A549 (cell line): ENCODE measurements around the gene KDM8. TPM values are rescaled to one million over a fixed set of nuclear protein-coding genes. Genes with fewer than 3 reads are reported as not detected.
A peak's percentile ranks its signal among the peaks of the same experiment; 100 is the strongest.

ENCODE experiments used
- ATAC-seq, 2 experiments: fragments of 200-7000 bp in 1 of 2; fragments of >200 bp in 1 of 2; cut with Nextera tagmentation in 1 of 2; cut with Tn5 transposase in 1 of 2; 3 replicates each; pipeline versions ENCODE4 v1.8.0 to v1.9.1; 2018 to 2020; ENCODE audit warnings: mild to moderate bottlenecking in 1 of 2, moderate library complexity in 1 of 2
- CTCF ChIA-PET: fragments of 300-600 bp; sonication (Branson Sonifier 250); formaldehyde crosslinking; extraction: SDS; loops from one replicate; lab custom pipeline; 2021; ENCODE audit warnings: antibody characterized with exemption, inconsistent platforms; lab: Yijun Ruan, JAX
- POLR2A ChIA-PET: fragments of 350-600 bp; formaldehyde crosslinking; extraction: SDS; loops from one replicate; lab custom pipeline; 2021; ENCODE audit warnings: antibody characterized with exemption, inconsistent platforms; lab: Yijun Ruan, JAX
- DNase-seq, 2 experiments: peaks; one replicate each; pipeline versions ENCODE4 v3.0.0 to v3.0.0-alpha.2; 2011 to 2016; ENCODE audit warnings: low read depth in 1 of 2, low spot score in 1 of 2
- FAIRE-seq: peaks from 2 replicates; lab custom pipeline; 2011; peaks lifted over from hg19 to GRCh38; lab: Jason Lieb, UNC
- H3K27ac ChIP-seq, 2 experiments: fragments of >200 bp; sonication (Bioruptor Twin); formaldehyde crosslinking; 3 replicates each; pipeline ENCODE4 v1.5.1; 2016 to 2017
- H3K4me1 ChIP-seq: fragments of >200 bp; sonication (Bioruptor Twin); formaldehyde crosslinking; 3 replicates; pipeline ENCODE4 v1.6.1; 2016
- H3K4me2 ChIP-seq: fragments of >200 bp; sonication (Bioruptor Twin); formaldehyde crosslinking; 3 replicates; pipeline ENCODE4 v1.6.1; 2016
- H3K4me3 ChIP-seq: fragments of >200 bp; sonication (Bioruptor Twin); formaldehyde crosslinking; 3 replicates; pipeline ENCODE4 v1.5.1; 2016
- H3K9me3 ChIP-seq: fragments of >200 bp; sonication (Bioruptor Twin); formaldehyde crosslinking; 3 replicates; pipeline ENCODE4 v1.6.1; 2016
- ATOH8 ChIP-seq: fragments of 250-450 bp; sonication (Bioruptor Pico); IDR thresholded peaks from 2 replicates; pipeline ENCODE4 v1.5.0; 2020; ENCODE audit warnings: low read depth, mild to moderate bottlenecking, moderate library complexity
- BHLHE40 ChIP-seq: IDR thresholded peaks from 2 replicates; pipeline ENCODE4 v1.6.1; 2012; ENCODE audit warnings: low read depth, low read length, inconsistent platforms
- CBX2 ChIP-seq: fragments of 200-600 bp; sonication (generic); IDR thresholded peaks from 2 replicates; pipeline ENCODE4 v1.6.1; 2016; ENCODE audit warnings: low read depth, mild to moderate bottlenecking, borderline replicate concordance
- CHD2 ChIP-seq: fragments of 150-350 bp; IDR thresholded peaks from 2 replicates; pipeline ENCODE4 v1.6.1; 2014; ENCODE audit warnings: low read length; ENCODE audit not compliant: partially characterized antibody
- FOSL2 ChIP-seq, 2 experiments: fragments of 450-650 bp in 1 of 2; fragments of >200 bp in 1 of 2; sonication (Bioruptor Twin) in 1 of 2; formaldehyde crosslinking; IDR thresholded peaks; 2 replicates each; pipeline versions ENCODE4 v1.5.0 to v1.6.1; 2016 to 2020; ENCODE audit warnings: mild to moderate bottlenecking in 1 of 2, moderate library complexity in 1 of 2
- FOXS1 ChIP-seq: fragments of 250-450 bp; sonication (Bioruptor Pico); IDR thresholded peaks from 2 replicates; pipeline ENCODE4 v1.5.0; 2020; ENCODE audit warnings: mild to moderate bottlenecking, moderate library complexity
- GATA3 ChIP-seq: IDR thresholded peaks from 2 replicates; pipeline ENCODE4 v1.6.1; 2012; ENCODE audit warnings: borderline replicate concordance
- HOXA7 ChIP-seq: fragments of 250-450 bp; sonication (Bioruptor Pico); IDR thresholded peaks from 2 replicates; pipeline ENCODE4 v1.5.0; 2020; ENCODE audit warnings: mild to moderate bottlenecking, moderate library complexity
- HOXB13 ChIP-seq: fragments of 250-450 bp; sonication (Bioruptor Pico); IDR thresholded peaks from 2 replicates; pipeline ENCODE4 v1.5.0; 2020; ENCODE audit warnings: low read depth, mild to moderate bottlenecking, moderate library complexity
- HOXB5 ChIP-seq: fragments of 250-450 bp; sonication (Bioruptor Pico); IDR thresholded peaks from 2 replicates; pipeline ENCODE4 v1.5.0; 2020; ENCODE audit warnings: mild to moderate bottlenecking, moderate library complexity
- KDM1A ChIP-seq: fragments of 200-600 bp; sonication (generic); IDR thresholded peaks from 2 replicates; pipeline ENCODE4 v1.6.1; 2016; ENCODE audit warnings: low read depth, mild to moderate bottlenecking
- KDM5A ChIP-seq: fragments of 200-600 bp; sonication (generic); IDR thresholded peaks from 2 replicates; pipeline ENCODE4 v1.6.1; 2016; ENCODE audit warnings: antibody characterized with exemption, mild to moderate bottlenecking
- MAFK ChIP-seq: fragments of 450-650 bp; IDR thresholded peaks from 2 replicates; pipeline ENCODE4 v1.6.1; 2014; ENCODE audit not compliant: partially characterized antibody
- MAZ ChIP-seq: fragments of 150-350 bp; IDR thresholded peaks from 2 replicates; pipeline ENCODE4 v1.6.1; 2014; ENCODE audit warnings: antibody characterized with exemption, low read depth, low read length, borderline replicate concordance
- MYC ChIP-seq: IDR thresholded peaks from 2 replicates; pipeline ENCODE4 v1.6.1; 2012; ENCODE audit warnings: mild to moderate bottlenecking, inconsistent platforms, low read length, improper control_type of control experiment, borderline replicate concordance
- NFE2L2 ChIP-seq: fragments of 150-350 bp; conservative IDR thresholded peaks from 2 replicates; pipeline ENCODE4 v1.6.1; 2014; ENCODE audit warnings: low read length
- NPAS2 ChIP-seq: fragments of 250-450 bp; sonication (Bioruptor Pico); IDR thresholded peaks from 2 replicates; pipeline ENCODE4 v1.8.0; 2022; ENCODE audit warnings: mild to moderate bottlenecking, moderate library complexity, borderline replicate concordance
- POLR2AphosphoS2 ChIP-seq: conservative IDR thresholded peaks from 2 replicates; pipeline ENCODE4 v1.6.1; 2012; ENCODE audit warnings: low read length, improper control_type of control experiment, inconsistent platforms
- RARB ChIP-seq: fragments of 250-450 bp; sonication (Bioruptor Pico); IDR thresholded peaks from 2 replicates; pipeline ENCODE4 v1.8.0; 2021; ENCODE audit warnings: mild to moderate bottlenecking, moderate library complexity
- TFCP2L1 ChIP-seq: fragments of 250-450 bp; sonication (Bioruptor Pico); IDR thresholded peaks from 2 replicates; pipeline ENCODE4 v1.5.0; 2021; ENCODE audit warnings: mild to moderate bottlenecking
- ZC3H11A ChIP-seq: fragments of 450-650 bp; IDR thresholded peaks from 2 replicates; pipeline ENCODE4 v1.6.1; 2014; ENCODE audit warnings: antibody characterized with exemption, mild to moderate bottlenecking
- ZFP36 ChIP-seq: fragments of 450-650 bp; IDR thresholded peaks from 2 replicates; pipeline ENCODE4 v1.6.1; 2014; ENCODE audit warnings: borderline replicate concordance; ENCODE audit not compliant: partially characterized antibody
- ZNF302 ChIP-seq: fragments of 250-450 bp; sonication (Bioruptor Pico); IDR thresholded peaks from 2 replicates; pipeline ENCODE4 v1.9.0; 2021; ENCODE audit warnings: inconsistent platforms, mild to moderate bottlenecking, moderate library complexity
- WGBS: methylation state at CpG from one replicate; pipeline ENCODE4 v1.1.6; 2017; ENCODE audit errors: missing lambda C conversion rate; 5-methylcytosine and 5-hydroxymethylcytosine counted together
- polyA plus RNA-seq, 4 experiments: library from polyadenylated mRNA; depleted of rRNA in 3 of 4; stranded (reverse); fragments of >200 nt; fragmentation: RNase III in 1 of 4; extraction: RNeasy Plus Mini Kit Qiagen cat#74134 plus additional on column Dnase treatment in 1 of 4; gene quantifications; 2 replicates in 3 of 4; 3 replicates in 1 of 4; pipeline ENCODE4 v1.2.3, GENCODE V29; 2011 to 2017
- TF ChIP-seq, protein P1 (sequence below): fragments of >200 bp; sonication (Bioruptor Twin); formaldehyde crosslinking; IDR thresholded peaks from 2 replicates; pipeline ENCODE4 v1.6.1; 2016

KDM8 gene
- polyA plus RNA-seq, 2 of the 4 experiments (the other 2 are of a cell fraction) = 1.6 to 2.3 TPM

GRCh38 chr16:27239906-27240655 is 36.8 kb downstream of the KDM8 start:
- DNase-seq = no peak
- ChIA-PET CTCF (interaction anchor here (0.6 to 16.7 kb wide), 8 partner anchors 11 to 128 kb away, joined by 3 to 291 read pairs (median 4); no protein-coding TSS in a partner anchor), POLR2A (no interaction called here)
- no peak for FAIRE-seq
- no peak overlapping the region for H3K4me3 ChIP-seq
- peaks cover 31% of the 10 kb centered on the region for H3K4me1 ChIP-seq
- ATAC-seq = no peak
- TF ChIP-seq MAFK = no peak
- no peak for TF ChIP-seq POLR2AphosphoS2
- no peak for TF ChIP-seq HOXB13 (CRISPR knock-in tag)
- TF ChIP-seq TFCP2L1 (CRISPR knock-in tag) = no peak
- no peak for TF ChIP-seq HOXB5 (CRISPR knock-in tag)
- TF ChIP-seq CBX2 = no peak
- no peak for TF ChIP-seq ZFP36
- no peak for TF ChIP-seq ZC3H11A
- no peak for TF ChIP-seq MAZ
- TF ChIP-seq ATOH8 = no peak
- TF ChIP-seq KDM5A = no peak
- TF ChIP-seq, protein P1, sequence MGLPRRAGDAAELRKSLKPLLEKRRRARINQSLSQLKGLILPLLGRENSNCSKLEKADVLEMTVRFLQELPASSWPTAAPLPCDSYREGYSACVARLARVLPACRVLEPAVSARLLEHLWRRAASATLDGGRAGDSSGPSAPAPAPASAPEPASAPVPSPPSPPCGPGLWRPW = no peak
- TF ChIP-seq NPAS2 (CRISPR knock-in tag) = no peak
- no peak for TF ChIP-seq NFE2L2
- TF ChIP-seq HOXA7 (CRISPR knock-in tag) = no peak
- no peak overlapping the region for H3K27ac ChIP-seq
- 93% methylated on average over 8 of the region's 9 CpGs for WGBS
- H3K9me3 ChIP-seq = no peaks in the 10 kb centered on the region
- no peak overlapping the region for H3K4me2 ChIP-seq

DNA sequence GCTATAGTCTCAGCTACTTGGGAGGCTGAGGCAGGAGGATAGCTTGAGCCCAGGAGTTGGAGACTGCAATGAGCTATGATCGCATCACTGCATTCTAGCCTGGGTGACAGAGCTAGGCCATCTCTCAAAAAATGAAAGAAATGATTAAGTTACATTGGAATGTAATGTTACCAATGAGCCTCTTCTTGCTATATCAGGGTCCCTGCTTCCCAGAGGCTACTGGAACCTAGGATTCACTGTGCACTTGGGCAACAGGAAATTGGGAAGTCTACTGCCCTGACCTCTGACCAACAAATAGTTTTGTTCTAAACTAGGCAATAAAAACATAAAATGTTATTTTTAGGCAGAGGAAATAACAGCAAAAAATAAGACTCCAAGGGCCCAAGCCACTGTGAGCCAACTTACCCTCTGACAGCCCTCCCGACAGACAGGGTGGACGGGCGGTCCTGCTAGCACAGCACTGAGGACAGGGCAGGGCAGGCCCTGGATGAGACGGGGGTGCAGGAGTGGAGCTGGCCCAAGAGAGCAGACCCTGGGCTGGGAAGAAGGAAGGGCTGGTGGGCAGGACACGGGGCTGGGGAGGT is 37.7 kb downstream of the KDM8 start:
- WGBS = 91% methylated on average over 6 of the region's 6 CpGs
- Histone ChIP-seq H3K4me3 (no peak overlapping the region), H3K4me2 (no peak overlapping the region), H3K27ac (peak overlapping the region in 1 of 2 experiments; percentile 42; a peak in 1 of 6 replicates), H3K9me3 (no peaks in the 10 kb centered on the region)
- DNase-seq (no peak), FAIRE-seq (no peak), ATAC-seq (no peak)
- CTCF ChIA-PET = interaction anchor here (1.1 to 16.7 kb wide), 5 partner anchors 12 to 127 kb away, joined by 3 to 291 read pairs (median 4); no protein-coding TSS in a partner anchor
- TF ChIP-seq FOSL2 (IDR thresholded peaks at IDR 0.05) (no peak), FOSL2 (CRISPR knock-in tag; IDR thresholded peaks at IDR 0.05) (no peak), ZNF302 (no peak), MAFK (no peak), GATA3 (no peak), KDM1A (no peak), FOXS1 (no peak), HOXB5 (CRISPR knock-in tag) (no peak), BHLHE40 (no peak), MYC (no peak), CHD2 (no peak), RARB (CRISPR knock-in tag) (no peak)
- TF ChIP-seq, all 56 proteins: peak for 0
- POLR2A ChIA-PET = no interaction called here
- H3K4me1 ChIP-seq = peaks cover 34% of the 10 kb centered on the region
